Measurements from ENCODE around the gene FAXDC2.

The FAXDC2 gene, protein sequence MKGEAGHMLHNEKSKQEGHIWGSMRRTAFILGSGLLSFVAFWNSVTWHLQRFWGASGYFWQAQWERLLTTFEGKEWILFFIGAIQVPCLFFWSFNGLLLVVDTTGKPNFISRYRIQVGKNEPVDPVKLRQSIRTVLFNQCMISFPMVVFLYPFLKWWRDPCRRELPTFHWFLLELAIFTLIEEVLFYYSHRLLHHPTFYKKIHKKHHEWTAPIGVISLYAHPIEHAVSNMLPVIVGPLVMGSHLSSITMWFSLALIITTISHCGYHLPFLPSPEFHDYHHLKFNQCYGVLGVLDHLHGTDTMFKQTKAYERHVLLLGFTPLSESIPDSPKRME

DNA sequence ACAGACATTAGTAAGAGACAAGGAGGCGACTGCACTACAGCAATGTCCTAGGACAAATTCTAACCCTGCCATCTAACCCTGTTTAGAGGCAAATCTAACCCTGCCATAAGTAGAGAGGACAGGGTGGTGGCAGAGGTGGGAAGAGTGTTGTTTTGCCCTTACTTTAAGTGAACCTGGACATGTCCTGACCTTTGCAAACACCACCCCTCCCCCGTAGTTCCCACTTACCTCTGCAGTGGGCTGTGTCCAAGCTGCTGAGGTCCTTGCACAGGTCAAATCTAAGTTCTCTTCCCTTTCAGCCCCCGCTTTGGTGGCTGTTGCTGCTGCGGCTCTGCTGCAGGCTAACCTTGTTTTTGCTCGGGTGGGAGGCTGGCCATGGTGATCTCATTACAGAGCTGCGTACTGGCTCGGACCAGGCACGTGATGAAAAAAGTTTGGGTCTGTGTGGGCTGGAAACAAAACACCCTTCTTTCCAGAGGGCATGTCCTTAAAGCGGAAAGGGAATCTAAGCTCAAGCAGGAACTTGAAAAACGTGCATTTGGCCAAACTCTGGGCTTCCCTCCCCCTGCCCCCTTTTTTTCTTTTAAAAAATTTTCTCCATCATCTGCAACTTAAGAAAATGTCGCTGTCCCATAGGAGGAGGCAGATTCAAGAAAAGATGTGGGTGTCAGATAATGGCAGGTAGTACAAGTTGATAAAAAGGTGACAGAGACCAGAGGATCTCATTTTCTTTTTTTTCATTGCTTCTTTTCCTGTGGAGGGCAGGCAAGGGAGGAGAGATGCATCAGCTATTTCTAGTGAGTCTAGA lies at the start of gene FAXDC2:
TSS of gene FAXDC2 (minus strand) at position 349 of the 808 bp plus-strand sequence. CDS start 12,425 bp downstream, outside the sequence.
- Histone ChIP-seq H3K9me3 (ENCODE audit: control insufficient read depth, insufficient read depth, low read depth, low read length) (no peaks in the 10 kb centered on the region), H3K27ac (ENCODE audit: low read depth, low read length) (no peak within 1 kb of the TSS), H3K27me3 (ENCODE audit: control insufficient read depth, insufficient read depth, low read length) (no peaks in the 10 kb centered on the region), H3K9ac (ENCODE audit: low read length) (peak within 1 kb of the TSS; percentile 42), H3K4me3 (ENCODE audit: low read depth, low read length) (peak within 1 kb of the TSS; percentile 61), H3K4me1 (ENCODE audit: control insufficient read depth, insufficient read depth, low read length) (peaks cover 14% of the 10 kb centered on the region), H3K36me3 (ENCODE audit: control insufficient read depth, insufficient read depth, low read length) (no peaks in the 10 kb centered on the region)

DNA sequence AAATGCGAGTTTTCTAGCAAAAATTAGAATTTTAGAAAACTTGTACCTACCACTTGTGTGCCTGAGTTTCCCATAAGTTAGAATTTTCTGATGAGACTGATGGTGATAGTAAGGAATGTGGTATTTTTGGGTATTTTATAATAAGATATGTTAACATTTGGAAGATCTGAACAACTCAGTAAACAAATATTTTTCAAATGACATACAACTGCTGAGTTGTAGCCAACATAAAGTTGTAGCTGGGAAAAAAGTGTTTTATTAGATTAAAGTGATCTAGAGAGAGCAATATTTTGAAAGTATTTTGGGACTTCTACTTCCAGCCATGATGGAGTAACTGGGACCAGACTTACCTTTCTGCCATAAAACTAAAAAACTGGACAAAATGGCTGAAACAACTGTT lies 49.7 kb upstream of the FAXDC2 start:
- Histone ChIP-seq H3K27me3 (ENCODE audit: control insufficient read depth, insufficient read depth, low read length) (no peaks in the 10 kb centered on the region), H3K9me3 (ENCODE audit: control insufficient read depth, insufficient read depth, low read depth, low read length) (no peaks in the 10 kb centered on the region), H3K4me1 (ENCODE audit: control insufficient read depth, insufficient read depth, low read length) (no peaks in the 10 kb centered on the region), H3K27ac (ENCODE audit: low read depth, low read length) (no peak overlapping the region), H3K9ac (ENCODE audit: low read length) (no peak overlapping the region), H3K36me3 (ENCODE audit: control insufficient read depth, insufficient read depth, low read length) (peaks cover 95% of the 10 kb centered on the region), H3K4me3 (ENCODE audit: low read depth, low read length) (no peak overlapping the region)

DNA sequence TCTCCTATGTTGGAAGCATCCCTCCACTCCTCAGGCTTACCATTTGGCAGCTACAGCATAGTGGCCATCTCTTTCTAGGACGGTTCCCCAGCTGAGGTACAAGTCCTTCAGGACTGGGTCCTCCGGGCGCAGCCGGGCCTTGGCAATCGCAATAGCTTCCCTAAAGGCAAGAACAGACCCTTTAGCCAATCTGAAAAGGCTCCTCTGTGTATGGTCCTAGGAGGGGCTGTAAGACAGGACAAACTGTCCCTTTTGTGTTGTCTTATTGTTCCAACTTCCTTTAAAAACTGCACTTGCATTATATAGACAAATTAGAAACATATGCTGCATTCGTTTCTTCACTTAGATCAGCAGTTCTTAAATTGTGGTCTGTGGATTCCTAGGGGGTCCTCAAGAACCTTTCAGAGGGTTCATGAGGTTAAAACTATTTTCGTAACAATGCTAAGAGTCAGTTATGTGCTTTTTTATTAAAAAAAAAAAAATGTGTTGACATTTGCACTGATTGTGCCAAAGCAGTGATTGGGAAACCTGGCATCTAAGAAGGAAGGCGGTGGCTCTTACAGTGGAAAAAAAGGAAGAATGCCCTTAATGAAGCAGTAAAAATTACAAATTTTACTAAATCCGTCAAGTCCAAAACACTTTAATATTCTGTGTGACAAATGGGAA lies 48.9 kb upstream of the FAXDC2 start:
- Histone ChIP-seq H3K36me3 (ENCODE audit: control insufficient read depth, insufficient read depth, low read length) (peaks cover 90% of the 10 kb centered on the region), H3K27me3 (ENCODE audit: control insufficient read depth, insufficient read depth, low read length) (no peaks in the 10 kb centered on the region), H3K4me1 (ENCODE audit: control insufficient read depth, insufficient read depth, low read length) (no peaks in the 10 kb centered on the region), H3K9ac (ENCODE audit: low read length) (no peak overlapping the region), H3K27ac (ENCODE audit: low read depth, low read length) (no peak overlapping the region), H3K4me3 (ENCODE audit: low read depth, low read length) (no peak overlapping the region), H3K9me3 (ENCODE audit: control insufficient read depth, insufficient read depth, low read depth, low read length) (no peaks in the 10 kb centered on the region)

DNA sequence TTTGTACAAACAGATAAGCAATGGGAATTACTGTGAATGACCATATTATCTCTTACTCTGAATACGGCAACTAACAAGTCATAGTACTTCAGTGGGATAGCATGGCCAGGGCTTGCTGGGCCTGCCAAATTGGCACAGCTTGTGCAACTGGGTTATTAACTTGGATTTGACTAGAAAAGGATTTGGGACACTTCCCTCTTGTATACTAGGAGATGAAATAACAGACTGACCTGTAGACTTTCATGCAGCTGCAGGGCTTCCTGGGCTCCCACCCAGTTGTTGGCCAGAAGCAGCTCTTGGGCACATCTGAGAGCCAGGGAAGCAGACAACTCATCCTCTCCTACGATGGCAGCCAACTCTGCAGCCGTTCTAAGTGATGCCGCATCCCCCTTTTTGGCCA lies 47.8 kb upstream of the FAXDC2 start:
- H3K36me3 ChIP-seq (ENCODE audit: control insufficient read depth, insufficient read depth, low read length), result peaks cover 94% of the 10 kb centered on the region
- H3K9ac ChIP-seq (ENCODE audit: low read length), result no peak overlapping the region
- no peaks in the 10 kb centered on the region for H3K27me3 ChIP-seq (ENCODE audit: control insufficient read depth, insufficient read depth, low read length)
- H3K27ac ChIP-seq (ENCODE audit: low read depth, low read length), result no peak overlapping the region
- H3K9me3 ChIP-seq (ENCODE audit: control insufficient read depth, insufficient read depth, low read depth, low read length), result no peaks in the 10 kb centered on the region
- no peaks in the 10 kb centered on the region for H3K4me1 ChIP-seq (ENCODE audit: control insufficient read depth, insufficient read depth, low read length)
- H3K4me3 ChIP-seq (ENCODE audit: low read depth, low read length), result no peak overlapping the region

DNA sequence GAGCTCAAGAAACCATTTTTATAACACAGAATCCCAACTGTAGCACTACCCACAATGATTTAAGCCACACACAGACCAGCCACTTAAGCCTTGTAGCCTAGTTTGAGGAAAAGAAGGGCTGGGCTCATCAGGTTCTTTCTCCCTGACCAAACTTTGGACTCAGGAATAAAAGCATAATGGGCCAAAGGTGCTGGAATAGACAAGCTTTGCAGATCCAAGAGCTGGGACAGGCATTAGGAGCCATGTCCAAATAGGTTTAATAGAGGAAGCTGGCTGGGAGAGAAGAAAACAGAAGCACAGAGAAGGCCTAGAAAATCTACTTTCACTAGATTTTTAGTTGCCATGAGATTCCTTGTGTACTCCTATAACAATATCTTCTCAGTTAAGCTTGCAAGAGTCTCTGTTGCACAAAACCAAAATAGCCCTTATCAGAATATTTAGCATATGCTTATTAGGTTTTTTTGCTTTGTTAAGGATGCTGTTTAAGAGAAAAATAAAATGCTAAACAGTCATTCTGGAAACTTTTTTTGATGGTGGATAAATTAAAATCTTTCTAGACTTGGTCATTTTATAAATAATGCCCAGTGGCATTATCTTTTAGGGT lies 46.3 kb upstream of the FAXDC2 start:
- peaks cover 88% of the 10 kb centered on the region for H3K36me3 ChIP-seq (ENCODE audit: control insufficient read depth, insufficient read depth, low read length)
- H3K9me3 ChIP-seq (ENCODE audit: control insufficient read depth, insufficient read depth, low read depth, low read length), result no peaks in the 10 kb centered on the region
- H3K27ac ChIP-seq (ENCODE audit: low read depth, low read length), result no peak overlapping the region
- no peaks in the 10 kb centered on the region for H3K4me1 ChIP-seq (ENCODE audit: control insufficient read depth, insufficient read depth, low read length)
- no peaks in the 10 kb centered on the region for H3K27me3 ChIP-seq (ENCODE audit: control insufficient read depth, insufficient read depth, low read length)
- H3K4me3 ChIP-seq (ENCODE audit: low read depth, low read length), result no peak overlapping the region
- H3K9ac ChIP-seq (ENCODE audit: low read length), result no peak overlapping the region

DNA sequence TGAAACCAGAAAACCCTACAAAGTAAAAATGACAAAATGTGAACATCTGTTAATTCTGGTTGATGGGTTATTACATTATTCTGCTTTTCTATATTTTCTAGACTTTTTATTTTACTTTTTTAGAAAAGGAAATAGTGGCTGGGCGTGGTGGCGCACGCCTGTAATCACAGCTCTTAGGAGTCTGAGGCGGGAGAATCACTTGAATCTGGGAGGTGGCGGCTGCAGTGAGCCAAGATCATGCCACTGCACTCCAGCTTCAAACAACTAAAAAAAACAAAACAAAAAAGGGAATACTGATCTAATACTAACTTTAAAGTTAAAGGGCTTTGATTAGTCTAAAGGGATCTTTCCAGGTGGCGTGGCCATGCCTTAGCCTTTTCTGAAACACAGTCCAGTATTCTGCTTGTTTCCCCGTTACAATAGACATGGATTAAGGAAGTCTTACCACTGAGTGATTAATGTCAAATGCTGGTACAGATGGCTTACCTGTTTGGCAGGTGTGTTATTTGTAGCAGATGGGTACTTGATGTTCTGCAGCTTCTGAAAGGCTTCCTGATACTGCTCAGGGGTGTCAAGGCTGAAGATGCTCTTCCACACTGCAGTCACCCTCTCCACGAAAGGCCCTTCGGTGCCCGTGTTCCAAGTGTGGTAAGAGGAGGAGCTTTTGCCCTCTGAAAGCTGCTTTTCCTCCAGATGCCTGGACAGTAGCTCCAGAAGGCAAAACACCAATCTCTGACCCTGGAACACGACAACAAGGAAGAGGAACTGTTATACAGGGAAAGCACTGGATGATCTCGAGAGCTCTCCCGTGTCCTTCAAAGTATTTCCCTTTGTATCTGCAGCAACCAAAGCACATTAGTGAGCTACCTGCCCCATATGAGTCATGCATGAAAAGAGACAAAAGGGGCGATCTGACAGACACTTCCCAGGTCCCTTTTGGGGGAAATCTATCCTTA lies 45.5 kb upstream of the FAXDC2 start:
- peaks cover 88% of the 10 kb centered on the region for H3K36me3 ChIP-seq (ENCODE audit: control insufficient read depth, insufficient read depth, low read length)
- H3K27ac ChIP-seq (ENCODE audit: low read depth, low read length), result no peak overlapping the region

DNA sequence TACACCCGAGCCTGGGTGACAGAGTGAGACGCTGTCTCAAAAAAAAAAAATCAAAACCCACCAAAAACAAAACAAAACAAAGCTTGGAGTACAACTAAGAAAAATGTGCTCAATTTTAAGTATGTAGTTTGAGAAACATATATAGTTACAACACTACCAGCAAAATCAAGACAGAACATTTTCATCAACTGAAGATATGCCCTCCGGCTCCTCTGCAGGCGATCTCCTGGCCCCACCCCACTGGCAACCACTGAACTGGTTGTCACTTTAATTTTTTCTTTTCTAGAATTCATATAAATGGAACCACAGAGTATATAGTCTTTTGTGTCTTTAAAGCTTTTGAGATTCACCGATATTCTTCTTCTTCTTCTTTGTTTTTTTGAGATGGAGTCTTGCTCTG lies 43.0 kb upstream of the FAXDC2 start:
- Histone ChIP-seq H3K4me3 (ENCODE audit: low read depth, low read length) (no peak overlapping the region), H3K4me1 (ENCODE audit: control insufficient read depth, insufficient read depth, low read length) (no peaks in the 10 kb centered on the region), H3K27me3 (ENCODE audit: control insufficient read depth, insufficient read depth, low read length) (no peaks in the 10 kb centered on the region), H3K36me3 (ENCODE audit: control insufficient read depth, insufficient read depth, low read length) (peaks cover 86% of the 10 kb centered on the region), H3K9ac (ENCODE audit: low read length) (no peak overlapping the region), H3K27ac (ENCODE audit: low read depth, low read length) (no peak overlapping the region), H3K9me3 (ENCODE audit: control insufficient read depth, insufficient read depth, low read depth, low read length) (no peaks in the 10 kb centered on the region)

More for the DNA sequence above, 45.5 kb upstream of the FAXDC2 start:
- Histone ChIP-seq H3K4me1 (ENCODE audit: control insufficient read depth, insufficient read depth, low read length) (no peaks in the 10 kb centered on the region), H3K9me3 (ENCODE audit: control insufficient read depth, insufficient read depth, low read depth, low read length) (no peaks in the 10 kb centered on the region), H3K27me3 (ENCODE audit: control insufficient read depth, insufficient read depth, low read length) (no peaks in the 10 kb centered on the region), H3K9ac (ENCODE audit: low read length) (no peak overlapping the region), H3K4me3 (ENCODE audit: low read depth, low read length) (no peak overlapping the region)

DNA sequence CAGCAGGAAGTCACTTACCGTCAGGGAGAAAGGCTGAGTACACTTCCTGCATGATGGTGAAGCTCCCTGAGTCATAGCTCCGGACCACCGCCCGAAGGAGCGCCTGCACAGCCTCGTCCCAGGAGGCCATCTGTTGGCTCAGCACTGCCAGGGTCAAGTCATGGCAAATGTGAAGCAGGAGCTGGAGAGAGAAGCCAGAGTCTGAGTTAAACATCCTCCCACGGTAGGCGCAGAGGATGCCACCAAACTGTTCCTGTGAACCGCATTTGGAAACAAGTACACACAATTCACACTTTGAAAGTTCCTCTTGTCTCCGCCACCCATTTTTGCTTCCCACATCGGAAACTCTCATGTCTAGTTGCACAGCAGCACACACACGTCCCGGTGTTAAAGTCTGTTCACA lies 42.0 kb upstream of the FAXDC2 start:
- Histone ChIP-seq H3K27me3 (ENCODE audit: control insufficient read depth, insufficient read depth, low read length) (no peaks in the 10 kb centered on the region), H3K4me1 (ENCODE audit: control insufficient read depth, insufficient read depth, low read length) (no peaks in the 10 kb centered on the region), H3K36me3 (ENCODE audit: control insufficient read depth, insufficient read depth, low read length) (peaks cover 86% of the 10 kb centered on the region), H3K27ac (ENCODE audit: low read depth, low read length) (no peak overlapping the region), H3K9me3 (ENCODE audit: control insufficient read depth, insufficient read depth, low read depth, low read length) (peaks cover 6% of the 10 kb centered on the region; the same call in 1 of the 2 replicates), H3K9ac (ENCODE audit: low read length) (no peak overlapping the region), H3K4me3 (ENCODE audit: low read depth, low read length) (no peak overlapping the region)

DNA sequence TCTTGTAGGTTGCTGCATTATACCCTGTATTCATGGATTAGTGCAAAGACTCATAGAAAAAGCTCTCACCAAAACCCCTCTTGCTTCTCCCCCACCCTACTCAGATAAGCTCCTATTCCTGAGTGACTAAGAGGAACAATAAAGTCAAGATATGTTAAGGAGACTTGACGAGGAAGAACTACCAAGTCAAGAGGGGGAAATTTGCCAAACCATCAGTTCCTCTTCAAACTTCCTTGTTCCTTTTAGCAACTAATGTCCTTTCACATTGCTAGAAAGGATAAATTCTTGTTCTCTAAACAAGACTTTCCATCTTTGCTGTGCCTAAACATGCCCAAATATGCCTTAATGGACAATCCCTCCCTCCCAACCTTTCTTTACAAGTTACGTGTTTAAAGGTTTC lies 35.0 kb upstream of the FAXDC2 start:
- Histone ChIP-seq H3K9ac (ENCODE audit: low read length) (no peak overlapping the region), H3K36me3 (ENCODE audit: control insufficient read depth, insufficient read depth, low read length) (peaks cover 60% of the 10 kb centered on the region)

DNA sequence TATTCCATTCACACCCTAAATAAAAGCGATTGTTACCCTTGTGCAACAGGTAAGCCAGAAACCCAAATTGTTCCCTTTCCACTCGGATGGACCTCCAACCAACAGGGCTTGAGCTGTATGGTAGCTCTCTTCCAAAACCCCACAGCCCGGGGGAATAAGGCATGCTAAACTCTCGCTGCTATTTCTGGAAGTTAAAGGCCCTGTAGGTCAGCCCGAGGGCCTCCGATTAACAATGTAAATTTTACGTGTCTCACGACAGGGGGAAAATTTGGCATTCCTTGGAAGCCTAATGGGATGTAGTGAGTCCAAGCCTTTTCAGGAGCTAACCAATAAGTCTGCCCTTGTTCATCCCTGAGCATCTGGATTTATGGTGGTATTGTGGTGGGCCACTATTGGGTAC lies 34.0 kb upstream of the FAXDC2 start:
- H3K36me3 ChIP-seq (ENCODE audit: control insufficient read depth, insufficient read depth, low read length), result peaks cover 51% of the 10 kb centered on the region
- no peak overlapping the region for H3K4me3 ChIP-seq (ENCODE audit: low read depth, low read length)
- no peak overlapping the region for H3K27ac ChIP-seq (ENCODE audit: low read depth, low read length)
- H3K27me3 ChIP-seq (ENCODE audit: control insufficient read depth, insufficient read depth, low read length), result no peaks in the 10 kb centered on the region
- peaks cover 44% of the 10 kb centered on the region for H3K9me3 ChIP-seq (ENCODE audit: control insufficient read depth, insufficient read depth, low read depth, low read length)
- no peak overlapping the region for H3K9ac ChIP-seq (ENCODE audit: low read length)
- H3K4me1 ChIP-seq (ENCODE audit: control insufficient read depth, insufficient read depth, low read length), result peaks cover 3% of the 10 kb centered on the region; the same call in 1 of the 2 replicates

More for the DNA sequence above, 35.0 kb upstream of the FAXDC2 start:
- H3K27ac ChIP-seq (ENCODE audit: low read depth, low read length), result no peak overlapping the region
- peaks cover 36% of the 10 kb centered on the region for H3K9me3 ChIP-seq (ENCODE audit: control insufficient read depth, insufficient read depth, low read depth, low read length)
- no peak overlapping the region for H3K4me3 ChIP-seq (ENCODE audit: low read depth, low read length)
- H3K27me3 ChIP-seq (ENCODE audit: control insufficient read depth, insufficient read depth, low read length), result no peaks in the 10 kb centered on the region
- peaks cover 3% of the 10 kb centered on the region; the same call in 1 of the 2 replicates for H3K4me1 ChIP-seq (ENCODE audit: control insufficient read depth, insufficient read depth, low read length)

Data from HUES6 (cell line).